A673 (cell line): ENCODE measurements around the gene SYNE1. TPM values are rescaled to one million over a fixed set of nuclear protein-coding genes. Genes with fewer than 3 reads are reported as not detected.

Source experiments
- BruUV-seq: library from RNA; stranded (reverse); fragments of 400-500 nt; replicated peaks from 2 replicates; lab custom pipeline; 2021; lab: Mats Ljungman, UMichigan
- CTCF ChIA-PET: fragments of 300-600 bp; sonication (Branson Sonifier 250); formaldehyde crosslinking; loops from one replicate; lab custom pipeline; 2022; ENCODE audit warnings: antibody characterized with exemption; lab: Charles Lee
- POLR2A ChIA-PET: fragments of 300-600 bp; sonication (Branson Sonifier 250); formaldehyde crosslinking; loops from one replicate; lab custom pipeline; 2022; ENCODE audit warnings: antibody characterized with exemption; ENCODE audit not compliant: low non-redundant PET; lab: Charles Lee
- DNase-seq: peaks from one replicate; pipeline ENCODE4 v3.0.0-alpha.2; 2015; ENCODE audit warnings: low spot score
- H3K27ac ChIP-seq: fragments of 200-600 bp; sonication (generic); 2 replicates; pipeline ENCODE4 v1.5.1; 2016; ENCODE audit warnings: mixed run types, low read depth, mild to moderate bottlenecking, mixed read lengths, antibody characterized with exemption, low read length; ENCODE audit not compliant: poor library complexity, severe bottlenecking
- H3K27me3 ChIP-seq: fragments of 200-600 bp; sonication (generic); replicated peaks from 2 replicates; pipeline ENCODE4 v1.6.1; 2017; ENCODE audit warnings: mixed run types, low read depth, mild to moderate bottlenecking, mixed read lengths, antibody characterized with exemption, low read length; ENCODE audit not compliant: insufficient read depth, poor library complexity
- H3K36me3 ChIP-seq: fragments of 200-600 bp; sonication (generic); 2 replicates; pipeline ENCODE4 v1.6.1; 2016; ENCODE audit warnings: mixed run types, mild to moderate bottlenecking, mixed read lengths, antibody characterized with exemption, low read length; ENCODE audit not compliant: insufficient read depth, poor library complexity, severe bottlenecking
- H3K4me1 ChIP-seq: fragments of 200-600 bp; sonication (generic); 2 replicates; pipeline ENCODE4 v1.6.1; 2017; ENCODE audit warnings: mixed run types, mild to moderate bottlenecking, mixed read lengths, antibody characterized with exemption, low read length; ENCODE audit not compliant: insufficient read depth, poor library complexity, severe bottlenecking
- H3K4me3 ChIP-seq: fragments of 200-600 bp; sonication (generic); 2 replicates; pipeline ENCODE4 v1.5.1; 2016; ENCODE audit warnings: low read depth, mixed run types, mild to moderate bottlenecking, mixed read lengths, low read length; ENCODE audit not compliant: poor library complexity, severe bottlenecking
- H3K9me3 ChIP-seq: fragments of 200-600 bp; sonication (generic); 2 replicates; pipeline ENCODE4 v1.6.1; 2016; ENCODE audit warnings: mixed run types, low read depth, mild to moderate bottlenecking, mixed read lengths, antibody characterized with exemption, low read length; ENCODE audit not compliant: poor library complexity, severe bottlenecking
- CTCF ChIP-seq: fragments of 300-800, 200-600 bp; sonication (generic); conservative IDR thresholded peaks from 2 replicates; pipeline ENCODE4 v1.5.1; 2017; ENCODE audit warnings: low read depth, mild to moderate bottlenecking, antibody characterized with exemption, low read length, moderate library complexity, mixed read lengths
- EZH2 ChIP-seq: fragments of 200-600 bp; sonication (generic); IDR thresholded peaks from 2 replicates; pipeline ENCODE4 v1.6.1; 2017; ENCODE audit warnings: borderline replicate concordance, low read depth, mild to moderate bottlenecking, mixed read lengths, antibody characterized with exemption, low read length; ENCODE audit not compliant: poor library complexity, severe bottlenecking
- intact Hi-C: fragments of 100-400 bp; cut with micrococcal nuclease; formaldehyde crosslinking; loops from one replicate; pipeline ENCODE4 v1.10.0; 2022; ENCODE audit not compliant: unreplicated experiment
- total RNA-seq: library from RNA; stranded (reverse); gene quantifications from 2 replicates; pipeline ENCODE4 v1.2.3, GENCODE V29; 2021

The SYNE1 gene
- total RNA-seq, 1 experiment from 2014 or later: 12.1 TPM

DNA sequence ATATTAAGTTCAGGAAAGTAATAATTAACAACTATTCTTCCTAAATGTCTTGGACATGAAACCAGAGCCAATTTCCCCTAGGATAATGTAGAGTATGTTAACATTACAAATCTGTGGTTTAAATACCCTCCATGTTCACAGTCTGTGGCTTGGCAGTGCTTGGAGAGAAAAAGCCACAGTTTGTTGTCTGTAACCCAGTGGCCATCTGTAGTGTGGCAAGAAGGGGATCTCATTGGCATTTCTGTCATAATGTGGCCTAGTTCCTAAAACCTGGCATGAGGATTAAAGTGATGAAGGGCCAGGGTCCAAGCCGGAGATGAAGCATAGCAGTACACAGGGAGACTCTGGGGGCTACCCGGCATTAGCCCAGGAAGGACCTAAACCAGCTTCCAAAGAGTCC lies 31.2 kb downstream of the SYNE1 start:
- Histone ChIP-seq H3K9me3 (no peaks in the 10 kb centered on the region), H3K36me3 (no peaks in the 10 kb centered on the region), H3K4me1 (no peaks in the 10 kb centered on the region), H3K4me3 (no peak overlapping the region), H3K27ac (no peak overlapping the region), H3K27me3 (no peaks in the 10 kb centered on the region)
- CTCF ChIA-PET: interaction anchor here (0.6 kb wide), 1 partner anchor 59 kb away, joined by 3 read pairs; no protein-coding TSS in a partner anchor
- intact Hi-C loops: no loop called here
- POLR2A ChIA-PET: no interaction called here
- TF ChIP-seq CTCF (no peak), EZH2 (no peak)
- no peak for DNase-seq
- no TSS peak for BruUV-seq

DNA sequence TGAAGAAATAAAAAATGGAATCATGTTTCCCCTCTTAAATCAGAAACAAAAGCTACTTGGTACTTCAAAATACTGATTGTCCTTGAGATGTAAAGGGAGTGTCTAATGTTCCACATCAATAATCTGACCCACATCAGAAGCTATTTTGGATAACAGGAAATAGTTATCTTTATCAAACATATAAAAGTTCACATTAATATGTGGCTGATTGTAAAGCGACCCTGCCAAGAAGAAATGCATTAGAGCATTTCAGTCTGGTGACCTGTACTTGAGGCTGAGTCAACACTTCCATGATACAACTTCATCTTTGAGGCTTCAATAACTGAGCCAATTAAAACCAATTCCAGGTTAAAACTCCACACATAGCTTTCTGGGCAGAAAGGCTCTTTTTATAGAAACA lies 31.8 kb downstream of the SYNE1 start:
- ChIA-PET CTCF (no interaction called here), POLR2A (interaction anchor here (1.0 kb wide), 1 partner anchor 288 kb away, joined by 6 read pairs; no protein-coding TSS in a partner anchor)
- TF ChIP-seq CTCF (no peak), EZH2 (no peak)
- H3K4me3 ChIP-seq: no peak overlapping the region
- no peaks in the 10 kb centered on the region for H3K27me3 ChIP-seq
- intact Hi-C loops: no loop called here
- H3K27ac ChIP-seq: no peak overlapping the region
- no peaks in the 10 kb centered on the region for H3K36me3 ChIP-seq
- no TSS peak for BruUV-seq
- no peaks in the 10 kb centered on the region for H3K4me1 ChIP-seq
- no peaks in the 10 kb centered on the region for H3K9me3 ChIP-seq
- no peak for DNase-seq

- intact Hi-C loops: no loop called here
- TF ChIP-seq CTCF: no peak
- TF ChIP-seq EZH2: no peak
- CTCF ChIA-PET: no interaction called here
These were observed 33.3 kb downstream of the SYNE1 start for GRCh38 chr6:152603911-152604310.

More at GRCh38 chr6:152603911-152604310, 33.3 kb downstream of the SYNE1 start:
- no TSS peak for BruUV-seq
- Histone ChIP-seq H3K4me3 (no peak overlapping the region), H3K36me3 (no peaks in the 10 kb centered on the region), H3K4me1 (no peaks in the 10 kb centered on the region), H3K9me3 (no peaks in the 10 kb centered on the region), H3K27ac (no peak overlapping the region), H3K27me3 (no peaks in the 10 kb centered on the region)
- POLR2A ChIA-PET: no interaction called here
- DNase-seq: no peak
